ENCODE data around the gene ADGRE3.

ADGRE3 gene

GRCh38 chr19:14674764-14675163, at the start of gene ADGRE3:
ADGRE3 (minus strand) TSS chr19:14674844; CDS start chr19:14674770, 74 bp downstream.
- DNase-seq: no peak

- no peak for DNase-seq
Measured at GRCh38 chr19:14722127-14722526, 47.5 kb upstream of the ADGRE3 start.

GRCh38 chr19:14719162-14719561, 44.5 kb upstream of the ADGRE3 start:
- DNase-seq: no peak

- DNase-seq: no peak
Measured at GRCh38 chr19:14718522-14719116, 44.0 kb upstream of the ADGRE3 start.

GRCh38 chr19:14715841-14716240, 41.2 kb upstream of the ADGRE3 start:
- DNase-seq: no peak

- no peak for DNase-seq
Measured at GRCh38 chr19:14704450-14704849, 29.8 kb upstream of the ADGRE3 start.

- no peak for DNase-seq
Measured at GRCh38 chr19:14703833-14704232, 29.2 kb upstream of the ADGRE3 start.

- DNase-seq: no peak
Measured at GRCh38 chr19:14700711-14701375, 26.2 kb upstream of the ADGRE3 start.

- no peak for DNase-seq
Measured at GRCh38 chr19:14699641-14700040, 25.0 kb upstream of the ADGRE3 start.

GRCh38 chr19:14695471-14695870, 20.8 kb upstream of the ADGRE3 start:
- no peak for DNase-seq

GRCh38 chr19:14694641-14695266, 20.1 kb upstream of the ADGRE3 start:
- DNase-seq: no peak

GRCh38 chr19:14689598-14690503, 15.2 kb upstream of the ADGRE3 start, which contains the start of gene ZNF333:
ZNF333 (plus strand) TSS chr19:14690048; CDS start chr19:14693492, 3,444 bp downstream.
- DNase-seq: peak; percentile 99

- DNase-seq: peak; percentile 62
Measured at GRCh38 chr19:14686411-14686810, 11.8 kb upstream of the ADGRE3 start.

GRCh38 chr19:14683439-14683838, 8.8 kb upstream of the ADGRE3 start:
- DNase-seq: no peak

GRCh38 chr19:14682084-14682483, 7.4 kb upstream of the ADGRE3 start:
- no peak for DNase-seq

- no peak for DNase-seq
Measured at GRCh38 chr19:14678199-14678598, 3.6 kb upstream of the ADGRE3 start.

GRCh38 chr19:14677464-14677863, 2.8 kb upstream of the ADGRE3 start:
- no peak for DNase-seq

GRCh38 chr19:14676762-14677161, 2.1 kb upstream of the ADGRE3 start:
- no peak for DNase-seq

- DNase-seq: no peak
Measured at GRCh38 chr19:14673088-14673487, 1.6 kb downstream of the ADGRE3 start.

- no peak for DNase-seq
Measured at GRCh38 chr19:14672188-14672872, 2.3 kb downstream of the ADGRE3 start.

- DNase-seq: no peak
Measured at GRCh38 chr19:14670408-14670807, 4.2 kb downstream of the ADGRE3 start.

GRCh38 chr19:14669940-14670339, 4.7 kb downstream of the ADGRE3 start:
- DNase-seq: no peak

Data from NCI-H82 (cell line).